Ishikawa (cell line): ENCODE measurements around the gene POLR2L.

Experiments
- CEBPB ChIP-seq: IDR thresholded peaks from 2 replicates; pipeline ENCODE4 v1.6.1; 2012
- CREB1 ChIP-seq: IDR thresholded peaks from 2 replicates; pipeline ENCODE4 v1.6.1; 2012; ENCODE audit warnings: low read depth
- EGR1 ChIP-seq: IDR thresholded peaks from 2 replicates; pipeline ENCODE4 v1.6.1; 2012
- EP300 ChIP-seq: IDR thresholded peaks from 2 replicates; pipeline ENCODE4 v1.6.1; 2012; ENCODE audit warnings: borderline replicate concordance
- FOXM1 ChIP-seq: IDR thresholded peaks from 2 replicates; pipeline ENCODE4 v1.6.1; 2012; ENCODE audit warnings: low read depth, borderline replicate concordance
- RAD21 ChIP-seq: IDR thresholded peaks from 2 replicates; pipeline ENCODE4 v1.6.1; 2012; ENCODE audit warnings: low read depth
- TAF1 ChIP-seq: IDR thresholded peaks from 2 replicates; pipeline ENCODE4 v1.6.1; 2012; ENCODE audit warnings: low read depth, mild to moderate bottlenecking
- TCF12 ChIP-seq: IDR thresholded peaks from 2 replicates; pipeline ENCODE4 v1.6.1; 2012; ENCODE audit warnings: low read depth
- TEAD4 ChIP-seq: IDR thresholded peaks from 2 replicates; pipeline ENCODE4 v1.6.1; 2012
- YY1 ChIP-seq: IDR thresholded peaks from 2 replicates; pipeline ENCODE4 v1.6.1; 2012; ENCODE audit warnings: low read depth
- ZBTB7A ChIP-seq: IDR thresholded peaks from 2 replicates; pipeline ENCODE4 v1.6.1; 2012; ENCODE audit warnings: low read depth
- TF ChIP-seq, protein P1 (sequence below): IDR thresholded peaks from 2 replicates; pipeline ENCODE4 v1.6.1; 2012; ENCODE audit warnings: low read depth, mild to moderate bottlenecking
- TF ChIP-seq, protein P2 (sequence below): IDR thresholded peaks from 2 replicates; pipeline ENCODE4 v1.6.1; 2012
- TF ChIP-seq, protein P3 (sequence below): IDR thresholded peaks from 2 replicates; pipeline ENCODE4 v1.6.1; 2012

POLR2L gene

DNA sequence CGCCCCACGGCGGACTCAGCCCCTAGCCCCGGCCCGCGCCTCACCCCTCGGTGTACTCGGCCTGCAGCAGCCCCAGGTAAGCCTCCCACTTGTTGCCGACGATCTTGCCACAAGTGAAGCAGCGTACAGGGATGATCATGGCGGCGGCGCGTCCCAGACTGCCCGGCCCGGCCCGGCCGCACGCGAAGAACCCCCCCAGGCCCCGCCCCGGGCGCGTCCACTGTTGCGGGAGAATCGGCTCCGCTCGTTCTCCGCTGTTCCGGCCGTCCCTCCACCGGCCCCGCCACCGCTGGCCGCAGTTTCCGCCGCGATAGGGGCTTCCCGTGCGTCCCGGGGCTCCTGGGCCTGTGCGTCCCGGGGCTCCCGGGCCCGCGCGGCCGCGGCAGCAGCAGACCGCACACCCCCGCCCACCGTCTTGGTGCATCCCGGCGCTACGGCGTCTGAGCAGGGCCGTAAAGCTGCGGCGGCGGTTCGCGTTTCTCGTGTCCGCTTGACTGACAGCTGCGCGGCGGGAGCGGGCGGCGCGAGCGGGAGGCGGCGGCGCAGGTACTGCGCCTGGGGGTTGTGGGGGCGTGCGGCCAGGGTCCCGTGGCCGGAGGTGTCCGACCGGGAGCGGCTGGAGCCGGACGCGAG lies at the start of gene POLR2L, which contains the start of gene TSPAN4:
Gene POLR2L (minus strand): TSS at position 160 of the 633 bp plus-strand sequence. CDS start 21 bp downstream, at position 139.
Gene TSPAN4 (plus strand): TSS at position 483 of the 633 bp plus-strand sequence. CDS start 7,453 bp downstream, outside the sequence.
- TF ChIP-seq, protein P1, sequence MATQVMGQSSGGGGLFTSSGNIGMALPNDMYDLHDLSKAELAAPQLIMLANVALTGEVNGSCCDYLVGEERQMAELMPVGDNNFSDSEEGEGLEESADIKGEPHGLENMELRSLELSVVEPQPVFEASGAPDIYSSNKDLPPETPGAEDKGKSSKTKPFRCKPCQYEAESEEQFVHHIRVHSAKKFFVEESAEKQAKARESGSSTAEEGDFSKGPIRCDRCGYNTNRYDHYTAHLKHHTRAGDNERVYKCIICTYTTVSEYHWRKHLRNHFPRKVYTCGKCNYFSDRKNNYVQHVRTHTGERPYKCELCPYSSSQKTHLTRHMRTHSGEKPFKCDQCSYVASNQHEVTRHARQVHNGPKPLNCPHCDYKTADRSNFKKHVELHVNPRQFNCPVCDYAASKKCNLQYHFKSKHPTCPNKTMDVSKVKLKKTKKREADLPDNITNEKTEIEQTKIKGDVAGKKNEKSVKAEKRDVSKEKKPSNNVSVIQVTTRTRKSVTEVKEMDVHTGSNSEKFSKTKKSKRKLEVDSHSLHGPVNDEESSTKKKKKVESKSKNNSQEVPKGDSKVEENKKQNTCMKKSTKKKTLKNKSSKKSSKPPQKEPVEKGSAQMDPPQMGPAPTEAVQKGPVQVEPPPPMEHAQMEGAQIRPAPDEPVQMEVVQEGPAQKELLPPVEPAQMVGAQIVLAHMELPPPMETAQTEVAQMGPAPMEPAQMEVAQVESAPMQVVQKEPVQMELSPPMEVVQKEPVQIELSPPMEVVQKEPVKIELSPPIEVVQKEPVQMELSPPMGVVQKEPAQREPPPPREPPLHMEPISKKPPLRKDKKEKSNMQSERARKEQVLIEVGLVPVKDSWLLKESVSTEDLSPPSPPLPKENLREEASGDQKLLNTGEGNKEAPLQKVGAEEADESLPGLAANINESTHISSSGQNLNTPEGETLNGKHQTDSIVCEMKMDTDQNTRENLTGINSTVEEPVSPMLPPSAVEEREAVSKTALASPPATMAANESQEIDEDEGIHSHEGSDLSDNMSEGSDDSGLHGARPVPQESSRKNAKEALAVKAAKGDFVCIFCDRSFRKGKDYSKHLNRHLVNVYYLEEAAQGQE, result no peak
- TF ChIP-seq, protein P2, sequence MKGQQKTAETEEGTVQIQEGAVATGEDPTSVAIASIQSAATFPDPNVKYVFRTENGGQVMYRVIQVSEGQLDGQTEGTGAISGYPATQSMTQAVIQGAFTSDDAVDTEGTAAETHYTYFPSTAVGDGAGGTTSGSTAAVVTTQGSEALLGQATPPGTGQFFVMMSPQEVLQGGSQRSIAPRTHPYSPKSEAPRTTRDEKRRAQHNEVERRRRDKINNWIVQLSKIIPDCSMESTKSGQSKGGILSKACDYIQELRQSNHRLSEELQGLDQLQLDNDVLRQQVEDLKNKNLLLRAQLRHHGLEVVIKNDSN, result peak; percentile 18; the same call in 1 of the 2 replicates
- no peak for TF ChIP-seq RAD21
- peak; percentile 77 for TF ChIP-seq EGR1
- peak; percentile 91 for TF ChIP-seq TAF1
- peak; percentile 47; the same call in 1 of the 2 replicates for TF ChIP-seq TCF12
- TF ChIP-seq ZBTB7A, result no peak
- no peak for TF ChIP-seq CEBPB
- TF ChIP-seq EP300, result peak; percentile 37
- TF ChIP-seq YY1, result peak; percentile 82
- no peak for TF ChIP-seq TEAD4
- TF ChIP-seq, protein P3, sequence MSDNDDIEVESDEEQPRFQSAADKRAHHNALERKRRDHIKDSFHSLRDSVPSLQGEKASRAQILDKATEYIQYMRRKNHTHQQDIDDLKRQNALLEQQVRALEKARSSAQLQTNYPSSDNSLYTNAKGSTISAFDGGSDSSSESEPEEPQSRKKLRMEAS, result peak; percentile 94

DNA sequence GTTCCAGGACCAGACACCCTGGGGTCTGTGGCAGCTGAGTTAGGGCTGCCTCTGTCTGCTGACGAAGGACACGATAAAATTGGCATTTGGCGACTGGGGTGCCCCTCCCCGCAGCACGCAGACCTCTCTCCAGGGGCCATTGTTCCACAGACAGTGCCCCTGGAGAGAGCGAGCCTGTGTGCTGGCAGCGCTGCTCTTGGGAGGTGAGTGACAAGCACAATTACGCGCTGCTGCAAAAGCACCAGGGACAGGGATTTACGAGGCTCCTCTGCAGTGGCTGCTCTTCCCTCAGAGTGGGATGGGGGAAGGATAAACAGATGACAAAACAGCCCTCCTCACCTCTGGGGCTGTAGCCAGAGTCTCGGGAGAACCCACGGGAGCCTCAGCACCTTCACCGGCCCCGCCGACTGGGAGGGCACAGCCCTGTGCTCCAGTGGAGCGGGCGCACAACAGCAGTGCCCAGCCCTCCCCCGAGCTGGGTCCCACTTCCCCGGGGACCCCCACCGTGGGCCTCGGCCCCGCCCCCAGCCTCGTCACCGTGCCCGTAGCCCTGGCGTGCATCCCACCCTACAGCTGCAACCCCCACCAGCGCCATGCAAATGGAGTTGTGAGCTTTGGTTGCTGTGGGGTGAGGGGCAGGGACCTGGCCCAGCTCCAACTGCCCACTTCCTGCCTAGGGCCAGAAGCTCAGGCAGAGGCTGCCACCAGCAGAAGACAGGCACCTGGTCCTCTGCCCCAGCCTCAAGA lies 48.6 kb upstream of the POLR2L start:
- TF ChIP-seq TEAD4, result no peak
- TF ChIP-seq, protein P2, result no peak
- TF ChIP-seq CREB1, result no peak

DNA sequence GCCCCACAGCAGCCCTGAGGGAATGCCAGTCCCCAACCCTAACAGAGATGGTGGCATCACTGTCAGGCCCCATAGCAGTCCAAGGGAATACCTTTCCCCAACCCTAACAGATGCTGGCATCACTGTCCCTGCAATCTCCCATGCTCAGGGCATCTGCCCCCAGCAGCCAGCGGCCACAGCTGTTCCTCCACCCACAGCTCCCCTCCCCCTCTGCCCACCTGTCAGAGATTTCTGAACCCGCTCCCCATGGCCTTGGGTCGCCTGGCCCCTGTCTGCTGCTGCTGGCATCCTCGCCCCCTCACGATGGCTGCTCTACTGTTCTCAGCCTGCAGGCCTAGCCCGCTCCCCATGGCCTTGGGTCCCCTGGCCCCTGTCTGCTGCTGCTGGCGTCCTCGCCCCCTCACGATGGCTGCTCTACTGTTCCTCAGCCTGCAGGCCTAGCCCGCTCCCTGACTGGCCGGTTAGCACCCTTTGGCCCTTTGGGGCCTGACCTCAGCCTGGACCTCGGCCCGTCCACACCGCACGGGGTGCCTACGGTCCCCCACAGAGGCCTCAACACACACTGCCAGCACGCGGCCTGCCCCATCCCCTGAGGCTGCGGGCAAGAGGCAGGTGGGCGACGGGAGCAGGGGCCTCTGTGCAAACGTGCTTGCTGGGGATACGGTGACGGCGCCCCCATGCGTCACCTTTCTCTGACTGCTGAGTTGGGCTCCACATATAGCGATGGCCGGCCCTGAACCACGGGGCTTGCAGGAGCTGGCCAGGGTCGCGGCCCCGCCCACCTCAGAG lies 47.6 kb upstream of the POLR2L start:
- TF ChIP-seq FOXM1 (no peak), RAD21 (no peak), YY1 (no peak), CREB1 (no peak), ZBTB7A (no peak)

DNA sequence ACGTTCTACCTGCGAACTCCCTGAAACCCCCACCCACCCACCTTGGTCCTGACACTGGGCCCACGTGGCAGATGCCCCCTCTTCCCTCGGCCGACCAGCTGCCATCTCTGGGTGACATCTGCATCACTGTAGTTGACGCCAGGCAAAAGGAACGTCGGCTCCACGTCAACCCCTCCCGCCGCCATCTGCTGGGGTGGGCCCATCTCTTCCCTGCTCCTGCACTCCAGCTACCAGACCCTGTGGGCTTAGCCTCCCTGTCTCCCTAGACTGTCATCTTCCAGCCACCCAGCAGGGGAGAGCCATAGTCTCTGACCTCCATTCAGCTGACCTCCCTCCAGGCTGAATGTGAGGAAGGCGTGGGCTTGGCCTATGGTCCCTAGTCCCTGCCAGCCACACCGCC lies 46.9 kb upstream of the POLR2L start:
- no peak for TF ChIP-seq EGR1
- TF ChIP-seq FOXM1, result no peak
- no peak for TF ChIP-seq EP300
- no peak for TF ChIP-seq ZBTB7A
- no peak for TF ChIP-seq YY1
- TF ChIP-seq, protein P3, result no peak
- TF ChIP-seq TCF12, result no peak
- TF ChIP-seq, protein P2, result no peak
- no peak for TF ChIP-seq CREB1
- TF ChIP-seq, protein P1, result no peak
